IMR-90 (cell line): ENCODE results near the gene CABP1. TPM values are rescaled to one million over a fixed set of nuclear protein-coding genes. Genes with fewer than 3 reads are reported as not detected.
A peak's percentile ranks its signal among the peaks of the same experiment; 100 is the strongest.

ENCODE experiments used
- ATAC-seq: fragments of 200-7000 bp; cut with Tn5 transposase; 2 replicates; pipeline ENCODE4 v1.9.1; 2020; ENCODE audit warnings: low read depth, mild to moderate bottlenecking, moderate library complexity
- BruUV-seq: library from RNA; stranded (reverse); fragments of 400-500 nt; replicated peaks from 2 replicates; lab custom pipeline; 2021; lab: Mats Ljungman, UMichigan
- CTCF ChIA-PET: fragments of 300-600 bp; formaldehyde crosslinking; extraction: SDS; loops from one replicate; lab custom pipeline; 2021; ENCODE audit warnings: antibody characterized with exemption; lab: Yijun Ruan, JAX
- POLR2A ChIA-PET: fragments of 300-600 bp; sonication (Branson Sonifier 250); formaldehyde crosslinking; loops from one replicate; lab custom pipeline; 2022; ENCODE audit warnings: antibody characterized with exemption; ENCODE audit not compliant: unreplicated experiment; lab: Charles Lee
- DNase-seq: peaks from one replicate; pipeline ENCODE4 v3.0.0; 2013
- H2AFZ ChIP-seq: replicated peaks from 2 replicates; pipeline ENCODE3; 2013; ENCODE audit warnings: low read length, mild to moderate bottlenecking; ENCODE audit not compliant: poor library complexity
- H2AK5ac ChIP-seq: 2 replicates; pipeline ENCODE4 v1.6.1; 2013; ENCODE audit warnings: low read depth, low read length, inconsistent platforms
- H2AK9ac ChIP-seq: replicated peaks from 2 replicates; pipeline ENCODE3; 2013; ENCODE audit warnings: mild to moderate bottlenecking, low read depth, low read length, moderate library complexity; ENCODE audit not compliant: poor library complexity
- H2BK120ac ChIP-seq: 2 replicates; pipeline ENCODE4 v1.6.1; 2013; ENCODE audit warnings: low read depth, low read length, inconsistent platforms
- H2BK15ac ChIP-seq: 3 replicates; pipeline ENCODE4 v1.6.1; 2013; ENCODE audit warnings: low read depth, low read length, inconsistent platforms
- H2BK20ac ChIP-seq: 2 replicates; pipeline ENCODE4 v1.6.1; 2013; ENCODE audit warnings: low read depth, mild to moderate bottlenecking, inconsistent platforms, low read length, moderate library complexity
- H2BK5ac ChIP-seq: 2 replicates; pipeline ENCODE4 v1.6.1; 2013; ENCODE audit warnings: mild to moderate bottlenecking, low read depth, low read length, inconsistent platforms; ENCODE audit not compliant: poor library complexity, severe bottlenecking
- H3K14ac ChIP-seq: replicated peaks from 2 replicates; pipeline ENCODE4 v1.6.1; 2013; ENCODE audit warnings: low read depth, low read length, inconsistent platforms
- H3K18ac ChIP-seq: 2 replicates; pipeline ENCODE4 v1.6.1; 2013; ENCODE audit warnings: low read depth, low read length, control low read depth
- H3K23ac ChIP-seq: 2 replicates; pipeline ENCODE4 v1.6.1; 2013; ENCODE audit warnings: low read depth, low read length, inconsistent platforms
- H3K27ac ChIP-seq: 2 replicates; pipeline ENCODE4 v1.5.1; 2013; ENCODE audit warnings: mild to moderate bottlenecking, control low read depth, low read length; ENCODE audit not compliant: insufficient read depth
- H3K27me3 ChIP-seq: 2 replicates; pipeline ENCODE4 v1.6.1; 2013; ENCODE audit warnings: low read length; ENCODE audit not compliant: control insufficient read depth, insufficient read depth
- H3K36me3 ChIP-seq: 2 replicates; pipeline ENCODE4 v1.6.1; 2013; ENCODE audit warnings: low read length, mixed read lengths; ENCODE audit not compliant: control insufficient read depth, insufficient read depth
- H3K4ac ChIP-seq: 2 replicates; pipeline ENCODE4 v1.6.1; 2013; ENCODE audit warnings: low read depth, low read length, inconsistent platforms
- H3K4me1 ChIP-seq: 2 replicates; pipeline ENCODE4 v1.6.1; 2013; ENCODE audit warnings: low read length, mixed read lengths; ENCODE audit not compliant: control insufficient read depth, insufficient read depth
- H3K4me2 ChIP-seq: 2 replicates; pipeline ENCODE4 v1.6.1; 2013; ENCODE audit warnings: low read depth, mild to moderate bottlenecking, control low read depth, low read length, moderate library complexity
- H3K4me3 ChIP-seq: 2 replicates; pipeline ENCODE4 v1.5.1; 2013; ENCODE audit warnings: low read depth, mild to moderate bottlenecking, control low read depth, low read length, moderate library complexity; ENCODE audit not compliant: insufficient read depth
- H3K56ac ChIP-seq: 2 replicates; pipeline ENCODE4 v1.6.1; 2013; ENCODE audit warnings: low read length, inconsistent platforms; ENCODE audit not compliant: insufficient read depth; ENCODE audit errors: extremely low read depth
- H3K79me1 ChIP-seq, 2 experiments: 2 replicates each; pipeline ENCODE4 v1.6.1; 2013; ENCODE audit warnings: low read length in 2 of 2, inconsistent platforms in 1 of 2, low read depth in 1 of 2
- H3K9ac ChIP-seq: 2 replicates; pipeline ENCODE4 v1.6.1; 2013; ENCODE audit warnings: low read depth, low read length, control low read depth
- H3K9me1 ChIP-seq: 2 replicates; pipeline ENCODE4 v1.6.1; 2013; ENCODE audit warnings: low read length, inconsistent platforms; ENCODE audit not compliant: insufficient read depth
- H3K9me3 ChIP-seq: 2 replicates; pipeline ENCODE4 v1.6.1; 2013; ENCODE audit warnings: low read length; ENCODE audit not compliant: control insufficient read depth, insufficient read depth
- H4K20me1 ChIP-seq: 2 replicates; pipeline ENCODE4 v1.6.1; 2013; ENCODE audit warnings: low read length, inconsistent platforms; ENCODE audit not compliant: insufficient read depth
- H4K5ac ChIP-seq: 2 replicates; pipeline ENCODE4 v1.6.1; 2013; ENCODE audit warnings: mild to moderate bottlenecking, low read depth, low read length, control low read depth
- H4K8ac ChIP-seq, 2 experiments: 2 replicates each; pipeline ENCODE4 v1.6.1; 2013; ENCODE audit warnings: low read depth in 2 of 2, low read length in 2 of 2, control low read depth in 1 of 2, inconsistent platforms in 1 of 2
- H4K91ac ChIP-seq: 2 replicates; pipeline ENCODE4 v1.6.1; 2013; ENCODE audit warnings: low read depth, low read length, inconsistent platforms; ENCODE audit not compliant: insufficient read depth
- BHLHE40 ChIP-seq: fragments of 150-350 bp; IDR thresholded peaks from 2 replicates; pipeline ENCODE4 v1.6.1; 2016; ENCODE audit warnings: mild to moderate bottlenecking, low read depth, low read length
- CEBPB ChIP-seq: IDR thresholded peaks from 2 replicates; pipeline ENCODE4 v1.6.1; 2012; ENCODE audit warnings: low read depth, low read length, improper control_type of control experiment
- CHD1 ChIP-seq: IDR thresholded peaks from 2 replicates; pipeline ENCODE4 v1.6.1; 2012; ENCODE audit warnings: low read depth, low read length, improper control_type of control experiment
- FOS ChIP-seq: fragments of 150-350 bp; IDR thresholded peaks from 2 replicates; pipeline ENCODE4 v1.6.1; 2016; ENCODE audit warnings: low read depth, low read length
- MAFK ChIP-seq: IDR thresholded peaks from 2 replicates; pipeline ENCODE4 v1.6.1; 2012; ENCODE audit warnings: low read depth, low read length, improper control_type of control experiment
- MXI1 ChIP-seq: IDR thresholded peaks from 2 replicates; pipeline ENCODE4 v1.6.1; 2012; ENCODE audit warnings: low read depth, mild to moderate bottlenecking, low read length, moderate library complexity, borderline replicate concordance
- NFE2L2 ChIP-seq: fragments of 150-350 bp; IDR thresholded peaks from 2 replicates; pipeline ENCODE4 v1.6.1; 2016; ENCODE audit warnings: low read depth, mild to moderate bottlenecking, low read length
- POLR2A ChIP-seq: IDR thresholded peaks from 2 replicates; pipeline ENCODE4 v1.6.1; 2012; ENCODE audit warnings: mild to moderate bottlenecking, low read depth, low read length
- RAD21 ChIP-seq: IDR thresholded peaks from 2 replicates; pipeline ENCODE4 v1.6.1; 2012; ENCODE audit warnings: low read length, improper control_type of control experiment
- RCOR1 ChIP-seq: IDR thresholded peaks from 2 replicates; pipeline ENCODE4 v1.6.1; 2012; ENCODE audit warnings: mild to moderate bottlenecking, low read length, improper control_type of control experiment; ENCODE audit not compliant: insufficient replicate concordance
- RFX5 ChIP-seq: IDR thresholded peaks from 2 replicates; pipeline ENCODE4 v1.8.0; 2012; ENCODE audit warnings: low read depth, mild to moderate bottlenecking, low read length, moderate library complexity
- SMC3 ChIP-seq: fragments of 150-350 bp; IDR thresholded peaks from 2 replicates; pipeline ENCODE4 v1.6.1; 2016; ENCODE audit warnings: low read depth, mild to moderate bottlenecking, antibody characterized with exemption, low read length, moderate library complexity
- whole genome bisulfite sequencing, 2 experiments: methylation state at CpG; one replicate each; pipeline versions ENCODE4 v1.1.5 to v1.1.7; 2013; ENCODE audit warnings: missing lambda C conversion rate in 2 of 2; ENCODE audit not compliant: insufficient read length in 1 of 2; ENCODE audit errors: extremely low coverage in 2 of 2; 5-methylcytosine and 5-hydroxymethylcytosine counted together
- dilution Hi-C: fragments of 300-500 bp; cut with HindIII; formaldehyde crosslinking; loops from one replicate; pipeline ENCODE4 v1.14.3; 2018; ENCODE audit warnings: low sequenced_read_pairs; ENCODE audit not compliant: unreplicated experiment
- in situ Hi-C: fragments of 300-500 bp; cut with MboI; formaldehyde crosslinking; loops from 3 replicates; pipeline ENCODE4 v1.14.3; 2019; ENCODE audit warnings: low sequenced_read_pairs, inconsistent platforms, mixed read lengths
- intact Hi-C: fragments of 100-400 bp; cut with micrococcal nuclease; formaldehyde crosslinking; loops from 2 replicates; pipeline ENCODE4 v1.10.0; 2022
- polyA plus RNA-seq, 3 experiments: library from polyadenylated mRNA; depleted of rRNA; stranded (reverse); fragments of >200 nt; gene quantifications; 2 replicates each; pipeline ENCODE4 v1.2.3, GENCODE V29; 2012; ENCODE audit warnings: low replicate concordance in 1 of 3
- total RNA-seq: library from RNA; depleted of rRNA; stranded (reverse); fragments of >200 nt; gene quantifications from 2 replicates; pipeline ENCODE4 v1.2.3, GENCODE V29; 2012
- TF ChIP-seq, protein P1 (sequence below): fragments of 150-350 bp; IDR thresholded peaks from 2 replicates; pipeline ENCODE4 v1.6.1; 2016; ENCODE audit warnings: low read depth, mild to moderate bottlenecking, low read length, moderate library complexity, borderline replicate concordance
- TF ChIP-seq, protein P2 (sequence below): fragments of 150-350 bp; IDR thresholded peaks from 2 replicates; pipeline ENCODE4 v1.6.1; 2017; ENCODE audit warnings: mild to moderate bottlenecking, antibody characterized with exemption, low read length, low read depth
- TF ChIP-seq, protein P3 (sequence below): conservative IDR thresholded peaks from 2 replicates; pipeline ENCODE4 v1.5.1; 2012; ENCODE audit warnings: mild to moderate bottlenecking, low read depth, low read length, improper control_type of control experiment

The CABP1 gene
- total and polyA plus RNA-seq, 2 of the 4 experiments (the other 2 are of a cell fraction), result 0.54 to 1.1 TPM

DNA sequence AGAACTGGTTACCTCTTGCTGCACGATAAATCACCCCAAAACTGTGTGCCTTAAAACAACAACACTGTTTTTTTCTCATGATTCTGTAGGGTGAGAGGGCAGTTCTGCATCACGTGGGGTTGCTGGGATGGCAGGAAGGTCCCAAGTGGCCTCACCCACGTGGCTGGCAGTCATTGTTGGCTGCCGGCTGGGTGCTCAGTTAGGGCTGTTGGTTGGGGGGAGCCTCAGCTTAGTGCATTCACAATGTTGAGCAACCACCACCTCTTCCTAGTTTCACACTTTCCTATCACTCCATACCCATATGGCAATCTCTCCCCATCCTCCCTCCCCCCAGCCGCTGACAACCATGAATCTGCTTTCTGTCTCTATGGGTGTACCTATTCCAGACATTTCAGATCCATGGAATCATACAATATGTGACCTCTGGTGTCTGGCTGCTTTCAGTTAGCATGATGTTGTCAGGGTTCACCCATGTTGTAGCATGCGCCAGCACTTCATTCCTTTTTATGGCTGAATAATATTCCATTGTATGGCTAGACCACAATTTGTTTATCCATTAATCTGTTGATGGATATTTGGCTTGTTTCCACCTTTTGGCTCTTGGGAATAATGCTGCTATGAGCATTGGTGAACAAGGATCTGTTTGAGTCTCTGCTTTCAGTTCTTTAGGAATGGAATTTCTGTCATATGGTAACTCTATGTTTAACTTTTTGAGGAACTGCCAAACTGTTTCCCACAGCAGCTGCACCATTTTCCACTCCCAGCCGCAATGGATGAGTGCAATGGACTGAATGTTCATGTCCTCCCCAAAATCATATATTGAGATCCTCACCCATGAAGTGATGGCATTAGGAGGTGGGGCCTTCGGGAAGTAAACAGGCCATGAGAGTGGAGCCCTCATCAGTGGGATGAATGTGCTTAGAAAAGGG is 48.0 kb upstream of the CABP1 start:
- BruUV-seq, result no TSS peak
- no peak for ATAC-seq
- POLR2A ChIA-PET, result no interaction called here
- H2BK5ac ChIP-seq, result no peak overlapping the region
- H2AFZ ChIP-seq, result peak overlapping the region; percentile 32
- no peak overlapping the region for H3K9ac ChIP-seq
- H3K9me1 ChIP-seq, result no peaks in the 10 kb centered on the region
- no peak overlapping the region for H2AK5ac ChIP-seq
- H3K4ac ChIP-seq, result no peak overlapping the region
- H3K27me3 ChIP-seq, result peaks cover 31% of the 10 kb centered on the region
- CTCF ChIA-PET, result no interaction called here
- no peak overlapping the region for H3K18ac ChIP-seq
- no peak overlapping the region for H3K23ac ChIP-seq
- H3K4me2 ChIP-seq, result no peak overlapping the region
- no peak overlapping the region for H2BK120ac ChIP-seq
- 43% methylated on average over 1 of the region's 8 CpGs; no CpG with 5 or more reads in 1 of the 2 experiments for WGBS, 2 experiments
- no peak overlapping the region for H3K4me3 ChIP-seq
- H3K14ac ChIP-seq, result no peak overlapping the region
- no peaks in the 10 kb centered on the region for H3K4me1 ChIP-seq
- no peak overlapping the region for H4K91ac ChIP-seq
- no peak overlapping the region for H3K56ac ChIP-seq
- H2BK20ac ChIP-seq, result no peak overlapping the region
- H4K8ac ChIP-seq, result no peak overlapping the region
- in situ Hi-C loops (no loop called here), dilution Hi-C loops (no loop called here), intact Hi-C loops (no loop called here)
- no peaks in the 10 kb centered on the region for H4K20me1 ChIP-seq
- H3K79me1 ChIP-seq, result no peaks in the 10 kb centered on the region
- no peak overlapping the region for H2AK9ac ChIP-seq
- no peak overlapping the region for H4K5ac ChIP-seq
- DNase-seq, result no peak
- no peak overlapping the region for H2BK15ac ChIP-seq
- H3K36me3 ChIP-seq, result no peaks in the 10 kb centered on the region
- no peak overlapping the region for H3K27ac ChIP-seq
- H3K9me3 ChIP-seq, result no peaks in the 10 kb centered on the region
- no peak for TF ChIP-seq SMC3
- TF ChIP-seq, protein P1, sequence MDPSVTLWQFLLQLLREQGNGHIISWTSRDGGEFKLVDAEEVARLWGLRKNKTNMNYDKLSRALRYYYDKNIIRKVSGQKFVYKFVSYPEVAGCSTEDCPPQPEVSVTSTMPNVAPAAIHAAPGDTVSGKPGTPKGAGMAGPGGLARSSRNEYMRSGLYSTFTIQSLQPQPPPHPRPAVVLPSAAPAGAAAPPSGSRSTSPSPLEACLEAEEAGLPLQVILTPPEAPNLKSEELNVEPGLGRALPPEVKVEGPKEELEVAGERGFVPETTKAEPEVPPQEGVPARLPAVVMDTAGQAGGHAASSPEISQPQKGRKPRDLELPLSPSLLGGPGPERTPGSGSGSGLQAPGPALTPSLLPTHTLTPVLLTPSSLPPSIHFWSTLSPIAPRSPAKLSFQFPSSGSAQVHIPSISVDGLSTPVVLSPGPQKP, result no peak
- TF ChIP-seq BHLHE40, result no peak
- no peak for TF ChIP-seq FOS
- TF ChIP-seq NFE2L2, result no peak
- no peak for TF ChIP-seq RCOR1
- TF ChIP-seq RFX5, result no peak
- TF ChIP-seq, protein P2, sequence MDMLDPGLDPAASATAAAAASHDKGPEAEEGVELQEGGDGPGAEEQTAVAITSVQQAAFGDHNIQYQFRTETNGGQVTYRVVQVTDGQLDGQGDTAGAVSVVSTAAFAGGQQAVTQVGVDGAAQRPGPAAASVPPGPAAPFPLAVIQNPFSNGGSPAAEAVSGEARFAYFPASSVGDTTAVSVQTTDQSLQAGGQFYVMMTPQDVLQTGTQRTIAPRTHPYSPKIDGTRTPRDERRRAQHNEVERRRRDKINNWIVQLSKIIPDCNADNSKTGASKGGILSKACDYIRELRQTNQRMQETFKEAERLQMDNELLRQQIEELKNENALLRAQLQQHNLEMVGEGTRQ, result no peak
- TF ChIP-seq MAFK, result no peak
- TF ChIP-seq, protein P3, sequence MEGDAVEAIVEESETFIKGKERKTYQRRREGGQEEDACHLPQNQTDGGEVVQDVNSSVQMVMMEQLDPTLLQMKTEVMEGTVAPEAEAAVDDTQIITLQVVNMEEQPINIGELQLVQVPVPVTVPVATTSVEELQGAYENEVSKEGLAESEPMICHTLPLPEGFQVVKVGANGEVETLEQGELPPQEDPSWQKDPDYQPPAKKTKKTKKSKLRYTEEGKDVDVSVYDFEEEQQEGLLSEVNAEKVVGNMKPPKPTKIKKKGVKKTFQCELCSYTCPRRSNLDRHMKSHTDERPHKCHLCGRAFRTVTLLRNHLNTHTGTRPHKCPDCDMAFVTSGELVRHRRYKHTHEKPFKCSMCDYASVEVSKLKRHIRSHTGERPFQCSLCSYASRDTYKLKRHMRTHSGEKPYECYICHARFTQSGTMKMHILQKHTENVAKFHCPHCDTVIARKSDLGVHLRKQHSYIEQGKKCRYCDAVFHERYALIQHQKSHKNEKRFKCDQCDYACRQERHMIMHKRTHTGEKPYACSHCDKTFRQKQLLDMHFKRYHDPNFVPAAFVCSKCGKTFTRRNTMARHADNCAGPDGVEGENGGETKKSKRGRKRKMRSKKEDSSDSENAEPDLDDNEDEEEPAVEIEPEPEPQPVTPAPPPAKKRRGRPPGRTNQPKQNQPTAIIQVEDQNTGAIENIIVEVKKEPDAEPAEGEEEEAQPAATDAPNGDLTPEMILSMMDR, result no peak
- TF ChIP-seq POLR2A, result no peak
- no peak for TF ChIP-seq CHD1
- no peak for TF ChIP-seq CEBPB
- TF ChIP-seq MXI1, result no peak
- TF ChIP-seq RAD21, result no peak
